ENCODE data around the gene CUL2.
"Not testable (repeated sequence)": the region's sequence is repeated elsewhere in the genome, so short reads cannot be mapped to it uniquely, and the experiment has no call there.

CUL2 gene

GRCh38 chr10:35079763-35080162 lies 10.4 kb downstream of the CUL2 start:
- no peak for DNase-seq (ENCODE audit: low read depth in 2 of 2)

DNA sequence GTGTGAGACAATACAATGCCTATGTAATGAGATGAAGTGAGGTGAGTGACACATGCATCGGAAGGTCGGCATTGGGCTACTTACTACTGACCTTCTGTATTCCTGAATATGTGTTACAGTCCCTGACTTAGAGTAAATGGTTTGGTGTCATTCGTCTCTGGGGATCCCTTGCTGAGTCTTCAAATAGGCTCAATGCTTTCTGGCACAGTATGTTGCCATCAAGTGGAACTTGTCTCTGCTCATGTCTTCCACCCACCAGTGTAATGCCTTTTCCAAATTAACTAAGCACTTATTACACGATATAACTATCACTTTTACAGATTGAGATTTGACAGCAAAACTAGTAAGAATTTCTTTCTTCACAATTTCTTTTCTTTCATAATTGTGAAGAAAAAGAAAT lies 10.9 kb downstream of the CUL2 start:
- no peak for DNase-seq (ENCODE audit: low read depth in 2 of 2)

- DNase-seq (ENCODE audit: low read depth in 2 of 2), result no peak
Measured at GRCh38 chr10:35075228-35075627, 14.9 kb downstream of the CUL2 start.

DNA sequence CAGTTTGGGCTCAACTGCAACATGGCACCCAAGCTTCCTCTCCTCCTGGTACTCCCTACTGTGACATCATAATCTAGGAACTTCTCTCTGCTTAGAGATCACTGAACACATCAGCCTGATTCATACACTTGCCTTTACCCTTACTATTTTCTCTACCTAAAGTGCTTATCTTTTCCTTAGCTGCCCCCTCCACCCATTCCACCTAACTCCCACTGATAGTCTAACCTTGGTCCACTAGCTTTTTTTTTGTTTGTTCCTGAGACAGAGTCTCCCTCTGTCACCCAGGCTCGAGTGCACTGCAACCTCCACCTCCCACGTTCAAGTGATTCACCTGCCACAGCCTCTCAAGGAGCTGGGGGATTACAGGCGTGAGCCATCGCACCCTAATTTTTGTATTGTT lies 15.9 kb downstream of the CUL2 start:
- no peak for DNase-seq (ENCODE audit: low read depth in 2 of 2)

GRCh38 chr10:35070521-35070920 lies 19.6 kb downstream of the CUL2 start:
- DNase-seq (ENCODE audit: low read depth in 2 of 2), result no peak

DNA sequence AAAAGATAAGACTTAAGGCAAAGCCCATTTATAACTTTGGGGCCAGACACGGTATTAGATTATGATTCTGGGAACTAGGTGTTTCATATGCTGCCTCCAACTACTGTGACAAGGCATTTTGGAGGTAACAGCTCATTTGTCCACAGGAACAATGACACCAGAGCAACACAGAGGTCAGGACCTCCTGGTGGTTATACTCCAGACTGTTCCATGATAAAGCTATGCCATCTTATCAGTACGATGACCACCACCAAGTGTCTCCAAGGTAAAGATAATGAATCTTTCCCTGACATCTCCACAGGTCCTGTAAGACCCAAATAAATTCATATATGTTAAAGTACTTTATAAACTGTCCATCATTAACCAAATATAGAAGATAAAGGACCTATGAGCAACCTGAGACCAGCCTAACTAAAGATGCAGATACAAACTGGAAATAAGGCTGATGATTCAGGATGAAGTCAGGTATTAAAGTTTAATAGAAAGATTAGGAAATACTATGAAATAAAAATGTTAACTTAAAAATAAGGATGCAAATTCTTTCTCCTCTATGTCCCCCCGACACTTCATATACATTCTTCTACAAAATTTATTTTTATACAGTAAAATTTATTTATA lies 26.2 kb downstream of the CUL2 start:
- no peak for DNase-seq (ENCODE audit: low read depth in 2 of 2)

- DNase-seq (ENCODE audit: low read depth in 2 of 2), result no peak
Measured at GRCh38 chr10:35059481-35059880, 30.7 kb downstream of the CUL2 start.

DNA sequence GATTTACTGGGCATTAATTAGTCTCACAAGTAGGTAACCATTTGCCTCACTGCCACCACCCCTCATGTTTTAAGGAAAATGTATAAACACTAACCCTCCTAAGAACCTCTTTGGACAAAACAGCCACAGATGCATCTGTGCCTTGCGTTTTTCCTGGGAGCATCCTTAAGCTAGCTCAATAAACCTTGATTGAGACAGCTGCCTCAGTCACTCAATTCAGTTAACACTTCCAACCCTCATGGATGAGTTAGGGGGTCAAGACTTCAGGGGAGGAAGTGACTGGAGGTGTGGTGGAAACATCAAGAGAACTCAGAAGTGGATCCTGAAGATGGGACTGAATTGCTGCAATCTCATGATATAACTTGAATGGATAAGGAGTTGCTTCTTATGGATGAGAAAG lies 31.5 kb downstream of the CUL2 start:
- no peak for DNase-seq (ENCODE audit: low read depth in 2 of 2)

DNA sequence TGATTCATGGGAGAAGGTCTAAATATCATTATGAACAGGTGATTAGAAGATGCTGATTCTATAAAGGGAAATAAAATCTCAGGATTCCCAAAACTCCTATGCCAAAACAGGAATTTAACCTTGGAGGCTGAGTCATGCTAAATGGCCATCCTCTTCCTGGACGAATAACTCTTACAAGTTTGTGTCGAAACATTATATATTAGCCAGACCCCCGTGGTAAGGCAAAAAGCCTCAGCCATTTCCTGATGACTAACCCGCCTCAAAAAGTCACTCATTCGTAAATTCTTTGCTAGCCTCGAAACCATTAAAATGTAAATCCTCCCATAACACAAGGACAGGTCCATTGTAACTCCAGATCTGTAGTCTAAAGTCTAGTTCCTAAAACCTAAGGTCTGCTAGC lies 32.0 kb downstream of the CUL2 start:
- no peak for DNase-seq (ENCODE audit: low read depth in 2 of 2)

DNA sequence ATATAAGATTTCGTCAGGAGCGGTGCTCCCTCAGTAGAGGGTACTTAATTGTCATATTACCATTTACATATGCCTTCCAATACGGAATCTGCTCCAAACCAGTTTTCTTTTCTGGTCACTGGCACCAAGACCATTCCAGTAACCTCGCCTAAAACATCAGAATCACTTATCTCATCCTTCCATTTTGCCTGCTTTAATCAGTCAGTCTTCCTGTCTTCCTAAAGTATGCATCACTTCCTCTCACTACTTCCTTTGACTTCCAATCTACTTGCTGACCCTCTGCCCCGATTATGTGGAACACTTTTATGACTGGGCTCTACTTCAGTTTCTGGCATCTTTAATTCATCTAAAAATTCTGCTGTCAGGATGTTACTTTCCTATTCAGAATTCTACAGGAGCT lies 33.5 kb downstream of the CUL2 start:
- DNase-seq (ENCODE audit: low read depth in 2 of 2), result no peak

GRCh38 chr10:35056133-35056532 lies 34.0 kb downstream of the CUL2 start:
- DNase-seq (ENCODE audit: low read depth in 2 of 2), result no peak

- DNase-seq (ENCODE audit: low read depth in 2 of 2), result no peak
Measured at GRCh38 chr10:35050568-35050967, 39.6 kb downstream of the CUL2 start.

GRCh38 chr10:35046074-35046473 lies 44.1 kb downstream of the CUL2 start:
- no peak for DNase-seq (ENCODE audit: low read depth in 2 of 2)

- DNase-seq (ENCODE audit: low read depth in 2 of 2), result not testable (repeated sequence)
Measured at GRCh38 chr10:35045275-35045674, 44.9 kb downstream of the CUL2 start.

- no peak for DNase-seq (ENCODE audit: low read depth in 2 of 2)
Measured at GRCh38 chr10:35043796-35044344, 46.3 kb downstream of the CUL2 start.

DNA sequence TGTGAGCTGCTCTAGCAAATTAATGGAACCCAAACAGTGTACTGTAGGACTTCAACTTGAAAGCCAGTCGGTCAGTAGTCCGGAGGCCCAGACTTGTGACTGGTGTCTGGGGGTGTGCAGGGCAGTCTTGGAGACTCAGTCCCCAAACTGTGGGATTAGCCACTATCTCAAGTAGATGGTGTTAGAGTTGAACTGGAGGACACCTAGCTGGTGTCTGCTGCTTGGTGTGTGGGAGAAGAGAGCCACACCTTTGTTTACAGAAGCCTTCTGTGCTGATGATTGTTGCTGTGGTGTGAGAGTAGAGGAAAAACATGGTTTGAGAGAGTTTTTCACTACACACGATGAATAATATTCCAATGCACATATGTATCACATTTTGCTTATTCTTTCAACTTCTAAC lies 47.4 kb downstream of the CUL2 start:
- no peak for DNase-seq (ENCODE audit: low read depth in 2 of 2)

- DNase-seq (ENCODE audit: low read depth in 2 of 2), result no peak
Measured at GRCh38 chr10:35041502-35041879, 48.6 kb downstream of the CUL2 start.

DNA sequence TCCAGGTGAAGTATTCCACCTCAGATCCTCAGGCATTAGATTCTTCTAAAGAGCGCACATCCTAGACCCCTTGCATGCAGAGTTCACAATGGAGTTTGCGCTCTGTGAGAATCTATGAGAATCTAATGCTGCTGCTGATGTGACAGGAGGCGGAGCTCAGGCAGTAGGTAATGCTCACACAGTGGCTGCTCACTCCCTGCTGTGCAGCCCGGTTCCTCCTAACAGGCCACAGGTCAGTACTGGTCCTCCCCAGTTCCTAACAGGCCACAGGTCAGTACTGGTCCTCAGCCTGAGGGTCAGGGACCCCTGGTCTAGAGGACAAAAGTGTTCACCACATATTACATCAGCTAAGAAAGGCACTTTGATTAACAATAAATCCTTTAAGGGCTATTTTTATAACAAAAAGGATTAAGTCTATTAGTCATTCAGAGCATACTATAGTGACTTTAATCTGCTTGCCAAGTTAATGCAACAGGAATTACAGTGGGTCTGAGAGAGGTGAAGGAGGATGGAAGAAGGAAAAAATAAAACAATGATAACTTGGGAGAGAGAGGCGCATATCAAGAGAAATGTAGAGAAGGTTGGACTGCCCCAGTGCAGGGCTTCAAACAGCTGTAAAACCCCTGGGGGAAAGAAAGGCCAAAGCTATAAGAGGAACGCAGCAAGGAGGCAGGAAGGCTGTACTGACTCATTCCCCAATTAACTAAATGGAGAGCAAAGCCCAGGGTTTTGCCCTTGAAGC lies 49.2 kb downstream of the CUL2 start:
- DNase-seq (ENCODE audit: low read depth in 2 of 2), result no peak

- no peak for DNase-seq (ENCODE audit: low read depth in 2 of 2)
Measured at GRCh38 chr10:35037104-35037503, 53.0 kb downstream of the CUL2 start.

- DNase-seq (ENCODE audit: low read depth in 2 of 2), result no peak
Measured at GRCh38 chr10:35035606-35036005, 54.5 kb downstream of the CUL2 start.

GRCh38 chr10:35027567-35027966 lies 62.6 kb downstream of the CUL2 start:
- DNase-seq (ENCODE audit: low read depth in 2 of 2), result no peak

GRCh38 chr10:35025916-35026315 lies 64.2 kb downstream of the CUL2 start:
- no peak for DNase-seq (ENCODE audit: low read depth in 2 of 2)

DNA sequence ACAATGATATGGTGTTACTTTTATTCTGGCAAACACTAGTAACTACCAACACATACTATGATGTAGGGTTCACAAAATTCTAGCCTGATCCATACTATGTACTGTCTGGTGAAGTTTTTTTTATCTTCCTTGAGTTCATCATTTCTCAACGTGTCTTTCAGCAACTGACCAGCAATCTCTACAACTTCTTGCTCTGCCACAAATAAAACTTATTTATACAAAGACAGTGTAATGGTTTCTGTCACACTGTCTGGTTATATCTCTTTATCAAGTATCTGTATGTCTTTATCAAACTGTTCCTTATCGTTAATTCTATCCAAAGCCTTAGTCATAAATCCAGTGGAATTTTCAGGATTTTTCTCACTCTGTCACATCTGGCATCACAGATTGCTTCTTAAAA lies 69.7 kb downstream of the CUL2 start:
- DNase-seq (ENCODE audit: low read depth in 2 of 2), result no peak

Measured in stimulated activated CD4-positive, alpha-beta T cell treated with anti-CD3 and anti-CD28 coated beads, Interleukin-4, amount 100 ng/mL, for 48 hours (primary cell).